MM.1S (cell line): ENCODE data around the gene CD226.

ENCODE experiments used
- DNase-seq: peaks from one replicate; pipeline ENCODE4 v3.0.0-alpha.2; 2015
- H2AFZ ChIP-seq: fragments of 300-600 bp; sonication (generic); 2 replicates; pipeline ENCODE4 v1.6.0; 2016; ENCODE audit warnings: antibody characterized with exemption, low read length
- H3F3A ChIP-seq: fragments of 300-600 bp; sonication (generic); 2 replicates; pipeline ENCODE4 v1.6.1; 2016; ENCODE audit warnings: mild to moderate bottlenecking, antibody characterized with exemption, low read length, moderate library complexity, mixed read lengths; ENCODE audit not compliant: insufficient read depth
- H3K27ac ChIP-seq: fragments of 300-600 bp; sonication (generic); 2 replicates; pipeline ENCODE4 v1.5.1; 2016; ENCODE audit warnings: mild to moderate bottlenecking, low read length
- H3K27me3 ChIP-seq: fragments of 300-600 bp; sonication (generic); replicated peaks from 2 replicates; pipeline ENCODE4 v1.6.0; 2016; ENCODE audit warnings: low read length; ENCODE audit not compliant: insufficient read depth
- H3K36me3 ChIP-seq: fragments of 300-600 bp; sonication (generic); replicated peaks from 2 replicates; pipeline ENCODE4 v1.6.1; 2016; ENCODE audit warnings: mild to moderate bottlenecking, low read length, mixed read lengths; ENCODE audit not compliant: insufficient read depth
- H3K4me1 ChIP-seq: fragments of 300-600 bp; sonication (generic); 2 replicates; pipeline ENCODE4 v1.6.1; 2016; ENCODE audit warnings: low read length, mixed read lengths
- H3K4me2 ChIP-seq: fragments of 300-600 bp; sonication (generic); 2 replicates; pipeline ENCODE4 v1.6.0; 2016; ENCODE audit warnings: low read depth, low read length
- H3K4me3 ChIP-seq: fragments of 300-600 bp; sonication (generic); 2 replicates; pipeline ENCODE4 v1.5.1; 2016; ENCODE audit warnings: low read length, mixed read lengths
- H3K79me2 ChIP-seq: fragments of 300-600 bp; sonication (generic); 2 replicates; pipeline ENCODE4 v1.6.1; 2016; ENCODE audit warnings: mixed run types, low read length, mixed read lengths
- H3K9ac ChIP-seq: fragments of 300-600 bp; sonication (generic); 2 replicates; pipeline ENCODE4 v1.6.1; 2016; ENCODE audit warnings: low read length, mixed read lengths
- H3K9me2 ChIP-seq: fragments of 300-600 bp; sonication (generic); replicated peaks from 2 replicates; pipeline ENCODE4 v1.6.1; 2016; ENCODE audit warnings: mild to moderate bottlenecking, low read length, mixed read lengths; ENCODE audit not compliant: insufficient read depth
- H3K9me3 ChIP-seq: fragments of 300-600 bp; sonication (generic); replicated peaks from 2 replicates; pipeline ENCODE4 v1.6.1; 2016; ENCODE audit warnings: mild to moderate bottlenecking, low read length, mixed read lengths; ENCODE audit not compliant: insufficient read depth
- H4K20me1 ChIP-seq: fragments of 300-600 bp; sonication (generic); 2 replicates; pipeline ENCODE4 v1.6.1; 2016; ENCODE audit warnings: mild to moderate bottlenecking, low read length, moderate library complexity, mixed read lengths; ENCODE audit not compliant: insufficient read depth
- CTCF ChIP-seq: fragments of 300-600 bp; sonication (generic); IDR thresholded peaks from 2 replicates; pipeline ENCODE4 v1.5.1; 2016; ENCODE audit warnings: antibody characterized with exemption, low read length, mixed read lengths
- EZH2 ChIP-seq: fragments of 300-600 bp; sonication (generic); optimal IDR thresholded peaks from 2 replicates; pipeline ENCODE3; 2017; ENCODE audit warnings: low read depth, mild to moderate bottlenecking, antibody characterized with exemption, low read length, mixed read lengths
- EZH2phosphoT487 ChIP-seq: fragments of 300-600 bp; sonication (generic); IDR thresholded peaks from 2 replicates; pipeline ENCODE4 v1.6.1; 2018; ENCODE audit warnings: antibody characterized with exemption, low read length

CD226 gene

GRCh38 chr18:69885841-69886531, 61.7 kb downstream of the CD226 start:
- H3K4me2 ChIP-seq = no peak overlapping the region
- H3K4me3 ChIP-seq = no peak overlapping the region
- H3K27me3 ChIP-seq = no peaks in the 10 kb centered on the region
- no peaks in the 10 kb centered on the region for H3K4me1 ChIP-seq
- H3K27ac ChIP-seq = no peak overlapping the region
- H3F3A ChIP-seq = no peaks in the 10 kb centered on the region
- H3K9me3 ChIP-seq = no peaks in the 10 kb centered on the region
- H3K9ac ChIP-seq = no peak overlapping the region
- TF ChIP-seq EZH2phosphoT487 = no peak
- no peak for TF ChIP-seq CTCF
- no peak for TF ChIP-seq EZH2
- no peak for DNase-seq
- H2AFZ ChIP-seq = no peak overlapping the region
- no peaks in the 10 kb centered on the region for H4K20me1 ChIP-seq
- no peaks in the 10 kb centered on the region for H3K9me2 ChIP-seq
- no peaks in the 10 kb centered on the region for H3K36me3 ChIP-seq
- no peaks in the 10 kb centered on the region for H3K79me2 ChIP-seq

- Histone ChIP-seq H3K9me2 (no peaks in the 10 kb centered on the region), H3F3A (no peaks in the 10 kb centered on the region), H3K4me1 (no peaks in the 10 kb centered on the region), H3K27me3 (no peaks in the 10 kb centered on the region), H4K20me1 (no peaks in the 10 kb centered on the region), H3K9me3 (no peaks in the 10 kb centered on the region), H3K9ac (no peak overlapping the region), H3K4me3 (no peak overlapping the region), H3K36me3 (no peaks in the 10 kb centered on the region), H3K4me2 (no peak overlapping the region), H3K79me2 (no peaks in the 10 kb centered on the region), H2AFZ (no peak overlapping the region), H3K27ac (no peak overlapping the region)
- no peak for DNase-seq
- no peak for TF ChIP-seq EZH2phosphoT487
- no peak for TF ChIP-seq EZH2
- no peak for TF ChIP-seq CTCF
These were observed 62.3 kb downstream of the CD226 start for GRCh38 chr18:69885355-69885754.

- no peak overlapping the region for H3K4me3 ChIP-seq
- no peaks in the 10 kb centered on the region for H3K9me2 ChIP-seq
- H3F3A ChIP-seq = no peaks in the 10 kb centered on the region
- H3K9me3 ChIP-seq = no peaks in the 10 kb centered on the region
- no peak overlapping the region for H3K9ac ChIP-seq
- H3K36me3 ChIP-seq = no peaks in the 10 kb centered on the region
- TF ChIP-seq EZH2 = no peak
- TF ChIP-seq CTCF = no peak
- no peak for TF ChIP-seq EZH2phosphoT487
- H3K79me2 ChIP-seq = no peaks in the 10 kb centered on the region
- no peaks in the 10 kb centered on the region for H3K27me3 ChIP-seq
- no peak for DNase-seq
- no peaks in the 10 kb centered on the region for H3K4me1 ChIP-seq
- no peak overlapping the region for H3K27ac ChIP-seq
- no peak overlapping the region for H3K4me2 ChIP-seq
- no peak overlapping the region for H2AFZ ChIP-seq
- no peaks in the 10 kb centered on the region for H4K20me1 ChIP-seq
These were observed 63.9 kb downstream of the CD226 start for GRCh38 chr18:69883781-69884180.
